Uterus (tissue), 4 donors: Measurements from ENCODE around the gene TM9SF1. TPM values are rescaled to one million over a fixed set of nuclear protein-coding genes. Genes with fewer than 3 reads are reported as not detected.
A peak's percentile ranks its signal among the peaks of the same experiment; 100 is the strongest.

Experiments
- DNase-seq, 2 donors: peaks; one replicate each; pipeline ENCODE4 v3.0.0-alpha.2; 2019 to 2020
- H3K27ac ChIP-seq, 2 donors: fragments of 200-600 bp; sonication (generic); 1 replicate in 1 of 2; 2 replicates in 1 of 2; pipeline ENCODE4 v1.5.1; 2016 to 2018
- H3K27me3 ChIP-seq, 2 donors: fragments of 200-600 bp; sonication (generic); one replicate each; pipeline ENCODE4 v1.5.1; 2018 to 2019; ENCODE audit warnings: control low read depth in 1 of 2
- H3K36me3 ChIP-seq, 2 donors: fragments of 200-600 bp; sonication (generic); one replicate each; pipeline ENCODE4 v1.5.1; 2019; ENCODE audit warnings: control low read depth in 1 of 2
- H3K4me1 ChIP-seq, 2 donors: fragments of 200-600 bp; sonication (generic); one replicate each; pipeline ENCODE4 v1.5.1; 2018 to 2019; ENCODE audit warnings: control low read depth in 1 of 2
- H3K4me3 ChIP-seq, 2 donors: fragments of 200-600 bp; sonication (generic); 1 replicate in 1 of 2; 2 replicates in 1 of 2; pipeline ENCODE4 v1.5.1; 2018 to 2019; ENCODE audit warnings: mild to moderate bottlenecking in 1 of 2
- H3K9me3 ChIP-seq, 2 donors: fragments of 200-600 bp; sonication (generic); one replicate each; pipeline ENCODE4 v1.5.1; 2019; ENCODE audit warnings: control low read depth in 1 of 2
- CTCF ChIP-seq, 4 experiments: fragments of 200-600 bp in 2 of 4; fragments of 450-650 bp in 2 of 4; sonication (generic) in 2 of 4; IDR thresholded peaks; one replicate each; pipeline ENCODE4 v1.5.1; 2016 to 2019; ENCODE audit warnings: antibody characterized with exemption in 4 of 4, mild to moderate bottlenecking in 2 of 4, moderate library complexity in 1 of 4
- POLR2A ChIP-seq, 2 donors: fragments of 450-650 bp; IDR thresholded peaks; one replicate each; pipeline ENCODE4 v1.6.1; 2016; ENCODE audit warnings: antibody characterized with exemption in 2 of 2, mild to moderate bottlenecking in 1 of 2, moderate library complexity in 1 of 2
- intact Hi-C: fragments of 100-400 bp; cut with DNase I; formaldehyde crosslinking; loops from one replicate; pipeline ENCODE4 v1.15.1; 2023; ENCODE audit warnings: low total_unique reads
- total RNA-seq, 4 donors: library from RNA; depleted of rRNA in 3 of 4; stranded (reverse); fragments of >200 nt in 3 of 4; gene quantifications; one replicate each; pipeline versions ENCODE4 v1.1.0 to v1.2.4, GENCODE V29; 2014 to 2023
- donor health status: DM: yes; HTN: yes; CAD: no.

TM9SF1 gene
- total RNA-seq, 4 donors from 2014 or later, result 31.2 to 79.8 (median 52.4) TPM

- H3K36me3 ChIP-seq, result no peaks in the 10 kb centered on the region
- peaks cover 0 to 26% of the 10 kb centered on the region in 2 donors for H3K4me1 ChIP-seq
- DNase-seq, result no peak
- no peak for TF ChIP-seq CTCF (IDR thresholded peaks at IDR 0.05)
- TF ChIP-seq POLR2A (IDR thresholded peaks at IDR 0.05), result no peak
- intact Hi-C loops, result loop anchor here (10.0 kb wide), 1 partner anchor 199 kb away; no protein-coding TSS in a partner anchor
- H3K4me3 ChIP-seq, result no peak overlapping the region
- H3K9me3 ChIP-seq, result no peaks in the 10 kb centered on the region
- no peak overlapping the region for H3K27ac ChIP-seq
- H3K27me3 ChIP-seq, result no peaks in the 10 kb centered on the region
Measured at GRCh38 chr14:24235804-24236688, 40.8 kb upstream of the TM9SF1 start.

- no peak for DNase-seq
- H3K36me3 ChIP-seq, result no peaks in the 10 kb centered on the region
- intact Hi-C loops, result loop anchor here (10.0 kb wide), 1 partner anchor 200 kb away; no protein-coding TSS in a partner anchor
- no peaks in the 10 kb centered on the region for H3K9me3 ChIP-seq
- H3K4me1 ChIP-seq, result peaks cover 0 to 10% of the 10 kb centered on the region in 2 donors
- TF ChIP-seq POLR2A (IDR thresholded peaks at IDR 0.05) (no peak), CTCF (IDR thresholded peaks at IDR 0.05) (no peak)
- no peaks in the 10 kb centered on the region for H3K27me3 ChIP-seq
- no peak overlapping the region for H3K4me3 ChIP-seq
- H3K27ac ChIP-seq, result peak overlapping the region in 1 of 2 donors; percentile 83
Measured at GRCh38 chr14:24234095-24235005, 39.1 kb upstream of the TM9SF1 start.

GRCh38 chr14:24233538-24233866 lies 38.3 kb upstream of the TM9SF1 start:
- Histone ChIP-seq H3K36me3 (no peaks in the 10 kb centered on the region), H3K27ac (peak overlapping the region; percentile 83 to 84), H3K27me3 (no peaks in the 10 kb centered on the region), H3K4me1 (peaks cover 0 to 10% of the 10 kb centered on the region in 2 donors), H3K4me3 (peak overlapping the region in 1 of 2 donors; percentile 97), H3K9me3 (no peaks in the 10 kb centered on the region)
- intact Hi-C loops, result loop anchor here (10.0 kb wide), 1 partner anchor 201 kb away; no protein-coding TSS in a partner anchor
- DNase-seq, result no peak
- TF ChIP-seq POLR2A (IDR thresholded peaks at IDR 0.05), result no peak
- TF ChIP-seq CTCF (IDR thresholded peaks at IDR 0.05), result no peak

- no peaks in the 10 kb centered on the region for H3K27me3 ChIP-seq
- H3K36me3 ChIP-seq, result no peaks in the 10 kb centered on the region
- H3K4me1 ChIP-seq, result peaks cover 0 to 10% of the 10 kb centered on the region in 2 donors
- H3K9me3 ChIP-seq, result no peaks in the 10 kb centered on the region
- H3K4me3 ChIP-seq, result peak within 1 kb of the TSS; percentile 66 to 97
- no peak for DNase-seq
- TF ChIP-seq CTCF (IDR thresholded peaks at IDR 0.05) (no peak), POLR2A (IDR thresholded peaks at IDR 0.05) (no peak)
- peak within 1 kb of the TSS; percentile 83 to 84 for H3K27ac ChIP-seq
- intact Hi-C loops, result loop anchor here (10.0 kb wide), 1 partner anchor 202 kb away; no protein-coding TSS in a partner anchor
Measured at GRCh38 chr14:24232645-24233537, 37.6 kb upstream of the TM9SF1 start, which contains the start of gene GMPR2. Gene GMPR2, plus strand, starts transcription at chr14:24232929. Its CDS starts 325 bp downstream, at chr14:24233254.
